GM06990 (cell line): ENCODE measurements around the gene CATSPER3.

Experiments
- DNase-seq: peaks from one replicate; pipeline ENCODE4 v3.0.0-alpha.2; 2011; ENCODE audit not compliant: insufficient read length; ENCODE audit errors: extremely low read depth
- H3K27me3 ChIP-seq: replicated peaks from 2 replicates; pipeline ENCODE4 v1.6.0; 2011; ENCODE audit warnings: low read length; ENCODE audit not compliant: control insufficient read depth, insufficient read depth
- H3K36me3 ChIP-seq: 2 replicates; pipeline ENCODE4 v1.5.1; 2011; ENCODE audit warnings: low read length; ENCODE audit not compliant: control insufficient read depth, insufficient read depth
- H3K4me3 ChIP-seq: replicated peaks from 2 replicates; pipeline ENCODE4 v1.5.1; 2011; ENCODE audit warnings: low read depth, mild to moderate bottlenecking, control low read depth, low read length
- CTCF ChIP-seq: IDR thresholded peaks from 2 replicates; pipeline ENCODE4 v1.5.1; 2011; ENCODE audit warnings: low read length, control low read depth, mild to moderate bottlenecking, inconsistent platforms; ENCODE audit not compliant: insufficient read depth, poor library complexity, severe bottlenecking

The CATSPER3 gene

GRCh38 chr5:134967607-134968006, at the start of gene CATSPER3:
Gene CATSPER3, plus strand, starts transcription at chr5:134967907. Its CDS starts 85 bp downstream, at chr5:134967992.
- no peaks in the 10 kb centered on the region for H3K27me3 ChIP-seq
- H3K36me3 ChIP-seq = no peaks in the 10 kb centered on the region; the same call in 1 of the 2 replicates
- no peak for TF ChIP-seq CTCF
- DNase-seq = no peak
- H3K4me3 ChIP-seq = no peak within 1 kb of the TSS

DNA sequence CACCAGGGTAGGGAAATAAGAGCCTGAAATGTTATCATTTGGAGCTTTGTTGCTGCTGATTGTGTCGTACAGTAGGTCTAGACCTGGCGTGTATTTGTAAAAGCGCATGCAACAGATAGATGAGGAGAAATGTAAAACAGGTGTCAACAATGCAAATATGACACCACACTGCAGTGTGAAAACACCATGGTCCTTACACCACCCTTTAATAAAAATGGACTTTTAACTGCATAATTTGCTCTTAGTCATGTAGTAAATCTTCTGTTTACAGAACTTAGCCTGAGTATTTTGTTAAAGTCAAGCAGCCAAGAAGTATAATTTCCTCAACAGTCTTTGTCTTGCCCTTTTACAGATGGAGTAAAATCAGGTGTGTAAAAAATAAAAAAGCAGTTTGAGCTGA, 48.8 kb upstream of the CATSPER3 start:
- no peak for TF ChIP-seq CTCF
- no peaks in the 10 kb centered on the region for H3K27me3 ChIP-seq
- no peak overlapping the region for H3K4me3 ChIP-seq
- no peak for DNase-seq
- peaks cover 8% of the 10 kb centered on the region for H3K36me3 ChIP-seq

- no peak for TF ChIP-seq CTCF
- Histone ChIP-seq H3K27me3 (no peaks in the 10 kb centered on the region), H3K4me3 (no peak overlapping the region), H3K36me3 (peaks cover 3% of the 10 kb centered on the region)
- no peak for DNase-seq
These were observed 46.7 kb upstream of the CATSPER3 start for GRCh38 chr5:134920848-134921575.

DNA sequence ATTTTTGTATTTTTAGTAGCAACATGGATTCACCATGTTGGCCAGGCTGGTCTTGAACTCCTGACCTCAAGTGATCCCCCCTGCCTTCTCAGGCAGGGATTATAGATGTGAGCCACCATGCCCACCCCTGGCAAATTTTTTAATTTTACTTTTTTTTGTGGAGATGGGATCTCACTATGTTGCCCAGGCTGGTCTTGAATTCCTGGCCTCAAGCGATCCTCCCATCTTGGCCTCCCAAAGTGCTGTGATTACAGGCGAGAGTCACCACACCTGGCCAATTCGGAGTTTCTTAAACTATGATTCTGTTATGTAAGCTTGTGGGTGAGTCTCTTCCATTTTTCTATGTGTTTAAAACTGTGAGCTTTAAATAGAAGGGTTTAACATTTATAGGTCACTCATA, 35.2 kb upstream of the CATSPER3 start:
- H3K36me3 ChIP-seq = peaks cover 5% of the 10 kb centered on the region
- no peak for DNase-seq
- H3K4me3 ChIP-seq = no peak overlapping the region
- H3K27me3 ChIP-seq = no peaks in the 10 kb centered on the region
- TF ChIP-seq CTCF = no peak

DNA sequence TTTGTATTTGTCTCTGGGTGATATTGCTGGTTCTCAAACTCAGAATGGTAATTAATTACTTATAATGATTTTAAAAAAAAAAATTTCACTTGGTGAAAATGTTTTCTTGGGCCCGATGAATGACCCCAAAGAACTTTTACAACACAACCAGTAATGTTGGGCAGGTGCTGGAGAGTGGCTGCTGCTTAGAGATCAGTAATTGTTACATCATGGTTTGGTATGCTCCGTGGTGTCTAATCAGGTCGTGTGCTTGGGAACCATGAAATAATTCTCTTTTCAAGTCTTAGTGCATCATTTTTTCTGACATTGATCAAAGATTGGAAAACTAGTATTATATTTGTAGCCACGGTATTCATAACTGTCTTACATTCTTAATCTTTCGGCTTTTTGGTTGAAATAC, 33.5 kb upstream of the CATSPER3 start:
- TF ChIP-seq CTCF = no peak
- no peak overlapping the region for H3K4me3 ChIP-seq

More for the DNA sequence above, 33.5 kb upstream of the CATSPER3 start:
- no peak for DNase-seq
- Histone ChIP-seq H3K36me3 (peaks cover 5% of the 10 kb centered on the region), H3K27me3 (no peaks in the 10 kb centered on the region)
